AG04450 (cell line): ENCODE data around the gene CADPS2. TPM values are rescaled to one million over a fixed set of nuclear protein-coding genes. Genes with fewer than 3 reads are reported as not detected.

ENCODE experiments used
- CTCF ChIA-PET: fragments of 300-600, 350-600 bp; formaldehyde crosslinking; extraction: SDS; loops from one replicate; lab custom pipeline; 2022; ENCODE audit warnings: antibody characterized with exemption, inconsistent platforms; lab: Charles Lee
- POLR2A ChIA-PET: fragments of 350-600 bp; formaldehyde crosslinking; extraction: SDS; loops from one replicate; lab custom pipeline; 2021; ENCODE audit warnings: antibody characterized with exemption, inconsistent platforms; lab: Yijun Ruan, JAX
- DNase-seq: peaks from one replicate; pipeline ENCODE4 v3.0.0-alpha.2; 2011; ENCODE audit warnings: low read depth, low spot score
- H3K27ac ChIP-seq: one replicate; pipeline ENCODE4 v1.5.1; 2012; ENCODE audit warnings: low read depth, low read length, control low read depth
- H3K27me3 ChIP-seq: one replicate; pipeline ENCODE4 v1.6.0; 2012; ENCODE audit warnings: low read length; ENCODE audit not compliant: control insufficient read depth, insufficient read depth
- H3K4me3 ChIP-seq: 2 replicates; pipeline ENCODE4 v1.5.1; 2011; ENCODE audit warnings: mild to moderate bottlenecking, low read depth, low read length, control low read depth
- H3K9me3 ChIP-seq: 2 replicates; pipeline ENCODE4 v1.5.1; 2012; ENCODE audit warnings: low read length; ENCODE audit not compliant: control insufficient read depth, insufficient read depth
- polyA plus RNA-seq: library from polyadenylated mRNA; depleted of rRNA; stranded (reverse); fragments of >200 nt; gene quantifications from 2 replicates; pipeline ENCODE4 v1.2.3, GENCODE V29; 2011
- TF ChIP-seq, protein P1 (sequence below): IDR thresholded peaks from 2 replicates; pipeline ENCODE4 v1.5.1; 2011; ENCODE audit warnings: low read depth, low read length, control low read depth, inconsistent platforms

The CADPS2 gene
- polyA plus RNA-seq, 1 experiment = 0.41 TPM

DNA sequence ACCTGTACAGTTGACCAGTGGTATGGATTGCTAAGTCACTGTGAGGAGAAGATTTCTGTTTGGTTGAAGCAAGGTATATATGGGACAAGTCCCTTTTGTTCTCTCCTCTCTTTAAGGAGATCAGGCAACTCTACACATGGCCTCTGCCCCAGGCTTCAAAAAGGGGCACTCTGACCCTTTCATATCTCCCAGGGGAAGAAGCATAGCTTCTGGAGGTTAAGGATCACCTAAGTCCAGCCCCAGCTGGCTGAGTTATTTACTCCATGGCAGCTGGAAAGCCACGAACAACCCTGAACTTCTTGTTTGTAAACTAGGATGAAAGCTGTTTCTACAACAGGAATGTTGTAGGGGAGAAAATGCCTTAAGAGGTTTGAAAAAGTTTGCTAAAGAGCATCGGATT is 452.5 kb downstream of the CADPS2 start:
- H3K4me3 ChIP-seq = no peak overlapping the region
- no peaks in the 10 kb centered on the region for H3K9me3 ChIP-seq
- TF ChIP-seq, protein P1, sequence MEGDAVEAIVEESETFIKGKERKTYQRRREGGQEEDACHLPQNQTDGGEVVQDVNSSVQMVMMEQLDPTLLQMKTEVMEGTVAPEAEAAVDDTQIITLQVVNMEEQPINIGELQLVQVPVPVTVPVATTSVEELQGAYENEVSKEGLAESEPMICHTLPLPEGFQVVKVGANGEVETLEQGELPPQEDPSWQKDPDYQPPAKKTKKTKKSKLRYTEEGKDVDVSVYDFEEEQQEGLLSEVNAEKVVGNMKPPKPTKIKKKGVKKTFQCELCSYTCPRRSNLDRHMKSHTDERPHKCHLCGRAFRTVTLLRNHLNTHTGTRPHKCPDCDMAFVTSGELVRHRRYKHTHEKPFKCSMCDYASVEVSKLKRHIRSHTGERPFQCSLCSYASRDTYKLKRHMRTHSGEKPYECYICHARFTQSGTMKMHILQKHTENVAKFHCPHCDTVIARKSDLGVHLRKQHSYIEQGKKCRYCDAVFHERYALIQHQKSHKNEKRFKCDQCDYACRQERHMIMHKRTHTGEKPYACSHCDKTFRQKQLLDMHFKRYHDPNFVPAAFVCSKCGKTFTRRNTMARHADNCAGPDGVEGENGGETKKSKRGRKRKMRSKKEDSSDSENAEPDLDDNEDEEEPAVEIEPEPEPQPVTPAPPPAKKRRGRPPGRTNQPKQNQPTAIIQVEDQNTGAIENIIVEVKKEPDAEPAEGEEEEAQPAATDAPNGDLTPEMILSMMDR = no peak
- CTCF ChIA-PET = no interaction called here
- no peaks in the 10 kb centered on the region for H3K27me3 ChIP-seq
- no peak for DNase-seq
- no peak overlapping the region for H3K27ac ChIP-seq
- POLR2A ChIA-PET = no interaction called here

DNA sequence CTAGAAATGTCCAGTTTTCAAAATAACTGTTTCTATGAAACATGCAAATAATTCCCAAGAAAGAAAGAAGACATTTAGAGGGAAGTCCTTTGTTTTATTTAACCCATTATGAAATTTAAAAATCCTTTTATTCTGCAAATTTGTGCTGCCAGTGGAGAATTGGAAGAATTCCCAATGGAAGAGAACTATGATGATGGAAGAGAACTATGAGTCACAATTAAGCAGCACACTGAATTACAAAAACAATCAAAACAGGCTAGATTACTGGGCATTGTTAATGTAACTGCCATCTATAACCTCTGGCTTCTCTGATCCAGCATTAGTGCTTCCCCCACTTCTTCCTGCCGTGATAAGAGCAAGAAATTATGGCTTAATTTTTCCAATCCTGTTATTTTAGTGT is 455.6 kb downstream of the CADPS2 start:
- H3K4me3 ChIP-seq = no peak overlapping the region
- CTCF ChIA-PET = no interaction called here
- POLR2A ChIA-PET = no interaction called here
- no peaks in the 10 kb centered on the region for H3K9me3 ChIP-seq
- H3K27me3 ChIP-seq = no peaks in the 10 kb centered on the region
- DNase-seq = no peak
- TF ChIP-seq, protein P1 = no peak
- H3K27ac ChIP-seq = no peak overlapping the region

DNA sequence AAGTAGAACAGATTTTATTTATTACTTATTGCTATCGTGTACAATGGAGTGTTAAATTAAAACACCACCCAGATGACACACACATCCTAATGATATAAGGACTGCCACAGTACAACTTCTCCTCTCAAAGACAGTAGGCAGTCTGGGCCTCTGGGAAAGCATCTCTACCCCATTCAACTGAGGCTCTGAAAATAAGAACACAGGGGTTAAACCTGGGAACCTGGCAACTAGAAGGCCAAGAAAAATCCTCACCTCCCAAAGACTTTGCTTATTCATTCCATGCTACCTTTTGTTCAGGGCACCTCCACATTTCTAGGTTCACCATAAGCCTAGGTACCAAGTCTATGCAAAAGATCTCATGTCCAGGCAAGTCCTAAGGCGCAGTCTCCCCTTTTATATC is 456.3 kb downstream of the CADPS2 start:
- CTCF ChIA-PET = no interaction called here
- POLR2A ChIA-PET = no interaction called here
- no peak for DNase-seq
- Histone ChIP-seq H3K9me3 (no peaks in the 10 kb centered on the region), H3K4me3 (no peak overlapping the region), H3K27ac (no peak overlapping the region), H3K27me3 (no peaks in the 10 kb centered on the region)
- TF ChIP-seq, protein P1 = no peak

DNA sequence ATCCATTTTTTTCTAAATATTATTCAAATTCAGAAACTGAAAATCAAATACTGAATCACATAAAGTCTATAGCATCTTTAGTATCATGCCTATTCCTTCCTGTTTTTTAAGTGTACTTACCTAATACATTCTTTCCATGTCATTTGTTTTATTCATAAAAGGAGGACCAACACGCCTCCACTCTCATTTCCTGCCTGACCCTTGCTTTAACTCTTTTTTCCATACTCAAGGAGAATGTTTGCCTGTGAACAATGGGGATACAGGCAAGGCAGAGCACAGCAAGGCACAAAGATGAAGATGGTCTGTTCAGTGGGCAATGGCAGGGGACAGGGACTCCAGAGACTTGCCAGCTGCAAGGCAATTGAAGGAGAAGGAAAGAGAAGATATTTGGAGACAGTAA is 460.5 kb downstream of the CADPS2 start:
- DNase-seq = no peak
- ChIA-PET POLR2A (no interaction called here), CTCF (no interaction called here)
- Histone ChIP-seq H3K27ac (no peak overlapping the region), H3K9me3 (no peaks in the 10 kb centered on the region), H3K27me3 (no peaks in the 10 kb centered on the region), H3K4me3 (no peak overlapping the region)
- TF ChIP-seq, protein P1 = no peak

DNA sequence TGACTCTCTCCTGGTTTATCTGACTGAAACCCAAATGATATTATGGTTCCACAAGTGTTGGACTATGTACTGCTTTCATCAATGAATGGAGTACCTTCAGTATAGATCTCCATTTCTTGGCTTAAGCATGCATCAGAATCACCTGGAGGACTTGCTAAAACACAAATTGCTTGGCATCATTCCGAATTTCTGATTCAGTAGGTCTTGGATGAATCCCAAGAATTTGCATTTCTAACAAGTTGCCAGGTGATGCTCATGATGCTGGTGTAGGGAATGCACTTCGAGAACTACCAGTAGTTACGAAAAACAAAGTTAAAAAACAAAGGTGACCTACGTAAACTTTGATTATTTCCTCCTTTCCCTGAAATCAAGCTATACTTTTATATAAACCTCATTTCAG is 462.7 kb downstream of the CADPS2 start:
- ChIA-PET POLR2A (no interaction called here), CTCF (no interaction called here)
- Histone ChIP-seq H3K27me3 (no peaks in the 10 kb centered on the region), H3K9me3 (no peaks in the 10 kb centered on the region), H3K27ac (no peak overlapping the region), H3K4me3 (no peak overlapping the region)
- no peak for DNase-seq
- TF ChIP-seq, protein P1 = no peak
